Tibial artery (tissue), 4 donors: ENCODE results near the gene PIK3R2.

Experiments
- DNase-seq, 2 donors: peaks; one replicate each; pipeline ENCODE4 v3.0.0-alpha.2; 2019
- H3K27ac ChIP-seq, 2 donors: fragments of 200-600 bp; sonication (generic) in 1 of 2; 1 replicate in 1 of 2; 2 replicates in 1 of 2; pipeline ENCODE4 v1.5.1; 2018 to 2019; ENCODE audit warnings: mild to moderate bottlenecking in 1 of 2
- H3K27me3 ChIP-seq, 2 donors: fragments of 200-600 bp; sonication (generic) in 1 of 2; one replicate each; pipeline versions ENCODE4 v1.5.1 to v1.6.0; 2016 to 2019
- H3K36me3 ChIP-seq, 3 donors: fragments of 200-600 bp; sonication (generic) in 2 of 3; one replicate each; pipeline ENCODE4 v1.5.1; 2016 to 2019; ENCODE audit warnings: mild to moderate bottlenecking in 2 of 3
- H3K4me1 ChIP-seq, 4 donors: fragments of 200-600 bp; sonication (generic) in 2 of 4; 1 replicate in 3 of 4; 2 replicates in 1 of 4; pipeline ENCODE4 v1.5.1; 2016 to 2019
- H3K4me3 ChIP-seq, 2 donors: fragments of 200-600 bp; sonication (generic) in 1 of 2; 1 replicate in 1 of 2; 2 replicates in 1 of 2; pipeline ENCODE4 v1.5.1; 2018 to 2019; ENCODE audit warnings: mild to moderate bottlenecking in 2 of 2
- H3K9me3 ChIP-seq, 3 donors: fragments of 200-600 bp; sonication (generic) in 1 of 3; one replicate each; pipeline ENCODE4 v1.5.1; 2016 to 2019
- intact Hi-C: fragments of 100-400 bp; cut with DNase I; formaldehyde crosslinking; loops from one replicate; pipeline ENCODE4 v1.15.0; 2023; ENCODE audit warnings: low total_unique reads
- TF ChIP-seq, protein P1 (sequence below), 2 experiments: fragments of 200-600 bp in 1 of 2; fragments of 450-650 bp in 1 of 2; IDR thresholded peaks; one replicate each; pipeline ENCODE4 v1.5.1; 2017 to 2019; ENCODE audit warnings: antibody characterized with exemption in 2 of 2, mild to moderate bottlenecking in 1 of 2, moderate library complexity in 1 of 2

PIK3R2 gene

GRCh38 chr19:18193388-18194180 is 40.6 kb downstream of the PIK3R2 start:
- TF ChIP-seq, protein P1, sequence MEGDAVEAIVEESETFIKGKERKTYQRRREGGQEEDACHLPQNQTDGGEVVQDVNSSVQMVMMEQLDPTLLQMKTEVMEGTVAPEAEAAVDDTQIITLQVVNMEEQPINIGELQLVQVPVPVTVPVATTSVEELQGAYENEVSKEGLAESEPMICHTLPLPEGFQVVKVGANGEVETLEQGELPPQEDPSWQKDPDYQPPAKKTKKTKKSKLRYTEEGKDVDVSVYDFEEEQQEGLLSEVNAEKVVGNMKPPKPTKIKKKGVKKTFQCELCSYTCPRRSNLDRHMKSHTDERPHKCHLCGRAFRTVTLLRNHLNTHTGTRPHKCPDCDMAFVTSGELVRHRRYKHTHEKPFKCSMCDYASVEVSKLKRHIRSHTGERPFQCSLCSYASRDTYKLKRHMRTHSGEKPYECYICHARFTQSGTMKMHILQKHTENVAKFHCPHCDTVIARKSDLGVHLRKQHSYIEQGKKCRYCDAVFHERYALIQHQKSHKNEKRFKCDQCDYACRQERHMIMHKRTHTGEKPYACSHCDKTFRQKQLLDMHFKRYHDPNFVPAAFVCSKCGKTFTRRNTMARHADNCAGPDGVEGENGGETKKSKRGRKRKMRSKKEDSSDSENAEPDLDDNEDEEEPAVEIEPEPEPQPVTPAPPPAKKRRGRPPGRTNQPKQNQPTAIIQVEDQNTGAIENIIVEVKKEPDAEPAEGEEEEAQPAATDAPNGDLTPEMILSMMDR (IDR thresholded peaks at IDR 0.05), result no peak
- Histone ChIP-seq H3K27me3 (no peaks in the 10 kb centered on the region), H3K4me1 (peaks cover 0 to 22% (median 16%) of the 10 kb centered on the region in 4 donors), H3K36me3 (peaks cover 0 to 31% (median 28%) of the 10 kb centered on the region in 3 donors), H3K4me3 (peak overlapping the region; percentile 86 to 88), H3K9me3 (no peaks in the 10 kb centered on the region), H3K27ac (peak overlapping the region; percentile 70 to 86)
- intact Hi-C loops, result no loop called here
- DNase-seq, result peak in 1 of 2 donors; percentile 76

- Histone ChIP-seq H3K36me3 (peaks cover 0 to 37% (median 33%) of the 10 kb centered on the region in 3 donors), H3K27ac (peak overlapping the region in 1 of 2 donors; percentile 86), H3K4me3 (peak overlapping the region; percentile 86 to 88), H3K9me3 (no peaks in the 10 kb centered on the region), H3K27me3 (no peaks in the 10 kb centered on the region), H3K4me1 (peaks cover 0 to 22% (median 16%) of the 10 kb centered on the region in 4 donors)
- TF ChIP-seq, protein P1 (IDR thresholded peaks at IDR 0.05), result no peak
- DNase-seq, result no peak
- intact Hi-C loops, result no loop called here
Observed at GRCh38 chr19:18194181-18194530, 41.2 kb downstream of the PIK3R2 start.

DNA sequence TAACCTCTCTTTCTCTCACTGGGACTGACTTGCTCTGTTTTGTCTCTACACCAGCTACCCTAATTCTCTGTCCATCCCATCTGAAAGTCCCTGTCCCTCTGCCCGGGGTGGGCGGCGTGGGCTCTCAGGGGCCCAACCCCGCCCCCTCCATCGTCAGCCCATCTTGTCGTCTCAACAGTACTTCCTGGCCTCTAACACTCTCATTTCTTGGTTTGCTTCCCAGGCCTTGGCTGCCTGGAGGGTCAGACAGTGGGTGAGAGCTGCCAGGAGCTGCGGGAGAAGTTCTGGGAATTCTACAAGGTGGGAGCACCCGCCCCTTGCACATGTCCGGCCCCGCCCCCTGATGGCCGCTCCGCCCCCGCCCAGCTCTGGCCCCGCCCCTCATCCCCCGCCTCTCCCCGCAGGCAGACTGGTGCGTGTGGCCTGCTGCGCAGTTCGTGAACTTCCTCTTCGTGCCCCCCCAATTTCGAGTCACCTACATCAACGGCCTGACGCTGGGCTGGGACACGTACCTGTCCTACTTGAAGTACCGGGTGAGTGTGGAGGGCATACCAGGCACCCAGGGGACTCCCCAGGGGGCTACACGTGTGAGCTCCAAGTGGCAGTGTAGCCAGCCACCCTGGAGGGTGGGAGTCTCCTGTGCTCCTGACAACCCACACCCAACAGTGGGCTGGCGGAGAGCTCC is 41.7 kb downstream of the PIK3R2 start:
- Histone ChIP-seq H3K9me3 (no peaks in the 10 kb centered on the region), H3K4me3 (peak overlapping the region in 1 of 2 donors; percentile 86), H3K27me3 (no peaks in the 10 kb centered on the region), H3K27ac (peak overlapping the region in 1 of 2 donors; percentile 6), H3K36me3 (peaks cover 0 to 42% (median 33%) of the 10 kb centered on the region in 3 donors), H3K4me1 (peaks cover 0 to 22% (median 16%) of the 10 kb centered on the region in 4 donors)
- no peak for DNase-seq
- TF ChIP-seq, protein P1 (IDR thresholded peaks at IDR 0.05), result no peak
- intact Hi-C loops, result loop anchor here (5.0 kb wide), 1 partner anchor 1827 kb away; no protein-coding TSS in a partner anchor

GRCh38 chr19:18196511-18196845 is 43.5 kb downstream of the PIK3R2 start:
- no peak overlapping the region for H3K27ac ChIP-seq
- DNase-seq, result no peak
- no peak overlapping the region for H3K4me3 ChIP-seq
- intact Hi-C loops, result loop anchor here (5.0 kb wide), 1 partner anchor 1829 kb away; no protein-coding TSS in a partner anchor
- H3K4me1 ChIP-seq, result peaks cover 0 to 22% (median 16%) of the 10 kb centered on the region in 4 donors
- no peaks in the 10 kb centered on the region for H3K9me3 ChIP-seq
- H3K36me3 ChIP-seq, result peaks cover 0 to 50% (median 33%) of the 10 kb centered on the region in 3 donors
- no peaks in the 10 kb centered on the region for H3K27me3 ChIP-seq
- TF ChIP-seq, protein P1 (IDR thresholded peaks at IDR 0.05), result no peak

- H3K9me3 ChIP-seq, result no peaks in the 10 kb centered on the region
- H3K4me3 ChIP-seq, result no peak overlapping the region
- intact Hi-C loops, result loop anchor here (5.0 kb wide), 1 partner anchor 1830 kb away; no protein-coding TSS in a partner anchor
- peaks cover 0 to 18% (median 16%) of the 10 kb centered on the region in 4 donors for H3K4me1 ChIP-seq
- DNase-seq, result no peak
- H3K27ac ChIP-seq, result no peak overlapping the region
- H3K36me3 ChIP-seq, result peaks cover 0 to 50% (median 33%) of the 10 kb centered on the region in 3 donors
- no peaks in the 10 kb centered on the region for H3K27me3 ChIP-seq
- TF ChIP-seq, protein P1 (IDR thresholded peaks at IDR 0.05), result no peak
Observed at GRCh38 chr19:18197306-18197705, 44.3 kb downstream of the PIK3R2 start.
